Measurements from ENCODE around the gene SLC28A3. TPM values are rescaled to one million over a fixed set of nuclear protein-coding genes. Genes with fewer than 3 reads are reported as not detected.

SLC28A3 gene
- total RNA-seq, 2 donors from 2014 or later, result 0.11 TPM; not detected in 1

DNA sequence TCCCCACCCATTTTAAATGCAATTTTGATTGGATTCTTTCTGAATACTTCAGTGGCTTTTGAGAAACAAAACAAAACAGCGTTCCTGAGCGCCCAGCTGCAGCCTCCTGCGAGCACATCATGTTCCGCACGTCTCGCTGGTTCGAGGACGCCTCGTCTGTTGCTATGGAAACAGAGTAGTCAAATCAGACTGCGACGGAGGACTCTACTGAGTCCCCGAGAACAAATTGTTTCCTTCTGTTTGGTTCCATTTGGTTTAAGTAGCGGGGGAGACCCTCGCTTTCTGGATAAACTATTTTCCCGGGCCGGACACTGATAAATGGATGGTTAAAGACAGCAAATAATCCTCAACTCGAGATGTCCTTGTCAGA is 69.0 kb downstream of the SLC28A3 start:
- H3K36me3 Mint-ChIP-seq (ENCODE audit: low read depth), result no peaks in the 10 kb centered on the region
- 54 to 68% methylated on average over 13 to 17 of the region's 17 CpGs for WGBS, 2 experiments (ENCODE audit: insufficient coverage in 1 of 2, insufficient read length in 1 of 2)
- no peaks in the 10 kb centered on the region for H3K9me3 ChIP-seq (ENCODE audit: control insufficient read depth, low read length)
- TF ChIP-seq, protein P1, sequence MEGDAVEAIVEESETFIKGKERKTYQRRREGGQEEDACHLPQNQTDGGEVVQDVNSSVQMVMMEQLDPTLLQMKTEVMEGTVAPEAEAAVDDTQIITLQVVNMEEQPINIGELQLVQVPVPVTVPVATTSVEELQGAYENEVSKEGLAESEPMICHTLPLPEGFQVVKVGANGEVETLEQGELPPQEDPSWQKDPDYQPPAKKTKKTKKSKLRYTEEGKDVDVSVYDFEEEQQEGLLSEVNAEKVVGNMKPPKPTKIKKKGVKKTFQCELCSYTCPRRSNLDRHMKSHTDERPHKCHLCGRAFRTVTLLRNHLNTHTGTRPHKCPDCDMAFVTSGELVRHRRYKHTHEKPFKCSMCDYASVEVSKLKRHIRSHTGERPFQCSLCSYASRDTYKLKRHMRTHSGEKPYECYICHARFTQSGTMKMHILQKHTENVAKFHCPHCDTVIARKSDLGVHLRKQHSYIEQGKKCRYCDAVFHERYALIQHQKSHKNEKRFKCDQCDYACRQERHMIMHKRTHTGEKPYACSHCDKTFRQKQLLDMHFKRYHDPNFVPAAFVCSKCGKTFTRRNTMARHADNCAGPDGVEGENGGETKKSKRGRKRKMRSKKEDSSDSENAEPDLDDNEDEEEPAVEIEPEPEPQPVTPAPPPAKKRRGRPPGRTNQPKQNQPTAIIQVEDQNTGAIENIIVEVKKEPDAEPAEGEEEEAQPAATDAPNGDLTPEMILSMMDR (conservative IDR thresholded peaks at IDR 0.05), result no peak
- peaks cover 64% of the 10 kb centered on the region for H3K27me3 ChIP-seq (ENCODE audit: control insufficient read depth, insufficient read depth, low read length, poor library complexity, severe bottlenecking)
- no peak overlapping the region for H3K27ac Mint-ChIP-seq
- H3K27me3 Mint-ChIP-seq (ENCODE audit: insufficient read depth), result peaks cover 79% of the 10 kb centered on the region
- H3K36me3 ChIP-seq (ENCODE audit: control insufficient read depth, insufficient read depth, low read length), result no peaks in the 10 kb centered on the region
- H3K4me1 ChIP-seq (ENCODE audit: control insufficient read depth, insufficient read depth, low read length), result no peaks in the 10 kb centered on the region
- H3K4me3 ChIP-seq (ENCODE audit: low read length), result no peak overlapping the region
- peak overlapping the region; percentile 71 for H3K27ac ChIP-seq (ENCODE audit: low read depth, low read length)
- H3K9ac ChIP-seq (ENCODE audit: extremely low read depth, low read length, poor library complexity, severe bottlenecking), result no peak overlapping the region
- H3K4me1 Mint-ChIP-seq, result peaks cover 15% of the 10 kb centered on the region
- peak; percentile 83 for DNase-seq
- H3K4me3 Mint-ChIP-seq, result peak overlapping the region; percentile 43
- no peaks in the 10 kb centered on the region for H3K9me3 Mint-ChIP-seq

DNA sequence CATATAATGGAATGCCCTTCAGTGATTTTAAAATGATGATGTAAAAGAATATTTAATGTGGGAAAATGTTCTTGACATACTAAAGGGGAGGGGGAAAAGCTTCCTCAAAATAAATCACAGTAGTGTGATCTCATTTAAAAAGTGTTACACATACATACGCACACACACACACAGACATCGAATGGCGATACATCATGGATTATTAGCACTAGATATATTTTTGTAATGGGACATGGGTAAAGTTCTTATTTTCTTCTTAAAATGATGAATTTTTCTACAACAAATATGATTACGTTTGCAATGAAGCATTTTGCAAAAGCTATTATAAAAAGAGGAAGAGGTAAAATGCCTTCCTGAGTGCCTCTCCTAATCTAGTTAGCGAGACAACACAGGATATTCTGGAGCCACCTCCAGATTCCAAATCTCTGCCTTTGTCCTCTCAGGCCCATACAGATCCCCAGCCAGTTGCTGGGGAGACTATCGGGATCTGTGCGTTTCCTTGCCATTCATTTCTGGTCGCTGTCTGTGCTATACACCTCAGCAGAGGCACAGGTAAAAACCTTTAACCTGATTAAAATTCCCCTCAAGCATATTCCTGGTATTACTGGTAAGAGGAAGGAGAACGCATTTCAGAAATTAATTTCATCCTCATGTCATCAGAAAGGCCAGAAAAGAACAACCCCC is 69.6 kb downstream of the SLC28A3 start:
- Mint-ChIP-seq H3K9me3 (no peaks in the 10 kb centered on the region), H3K4me3 (peak overlapping the region; percentile 43), H3K4me1 (peaks cover 20% of the 10 kb centered on the region), H3K36me3 (ENCODE audit: low read depth) (no peaks in the 10 kb centered on the region), H3K27me3 (ENCODE audit: insufficient read depth) (peaks cover 84% of the 10 kb centered on the region), H3K27ac (no peak overlapping the region)
- no peaks in the 10 kb centered on the region for H3K4me1 ChIP-seq (ENCODE audit: control insufficient read depth, insufficient read depth, low read length)
- H3K4me3 ChIP-seq (ENCODE audit: low read length), result no peak overlapping the region
- peaks cover 69% of the 10 kb centered on the region for H3K27me3 ChIP-seq (ENCODE audit: control insufficient read depth, insufficient read depth, low read length, poor library complexity, severe bottlenecking)
- H3K36me3 ChIP-seq (ENCODE audit: control insufficient read depth, insufficient read depth, low read length), result no peaks in the 10 kb centered on the region
- 72 to 83% methylated on average over 6 to 8 of the region's 9 CpGs for WGBS, 2 experiments (ENCODE audit: insufficient coverage in 1 of 2, insufficient read length in 1 of 2)
- no peaks in the 10 kb centered on the region for H3K9me3 ChIP-seq (ENCODE audit: control insufficient read depth, low read length)
- no peak overlapping the region for H3K9ac ChIP-seq (ENCODE audit: extremely low read depth, low read length, poor library complexity, severe bottlenecking)
- H3K27ac ChIP-seq (ENCODE audit: low read depth, low read length), result peak overlapping the region; percentile 71
- TF ChIP-seq, protein P1 (conservative IDR thresholded peaks at IDR 0.05), result no peak
- no peak for DNase-seq

DNA sequence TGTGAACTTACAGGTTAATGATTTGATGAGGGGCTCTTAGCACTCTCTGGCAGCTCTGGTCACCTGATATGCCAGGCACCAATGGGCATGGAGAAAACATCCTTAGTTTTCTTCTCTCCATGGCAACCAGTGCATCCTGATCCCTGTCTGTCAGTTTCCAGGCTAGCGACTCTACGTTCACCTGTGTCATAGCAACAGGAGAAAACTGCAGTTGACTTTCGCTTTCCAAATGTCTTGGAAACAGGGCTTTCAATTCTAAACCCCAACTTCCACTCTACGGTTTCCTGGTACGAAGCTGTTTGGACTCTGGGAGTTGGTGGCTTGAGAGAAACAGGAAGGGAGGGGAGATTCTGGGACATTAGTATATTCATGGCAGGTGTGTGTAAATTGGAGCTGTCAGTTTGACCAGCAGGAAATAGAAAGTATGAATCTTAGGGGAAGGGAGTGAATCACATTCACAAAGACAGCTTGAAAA is 74.4 kb downstream of the SLC28A3 start:
- Histone ChIP-seq H3K4me1 (ENCODE audit: control insufficient read depth, insufficient read depth, low read length) (no peaks in the 10 kb centered on the region), H3K9ac (ENCODE audit: extremely low read depth, low read length, poor library complexity, severe bottlenecking) (no peak overlapping the region), H3K27me3 (ENCODE audit: control insufficient read depth, insufficient read depth, low read length, poor library complexity, severe bottlenecking) (peaks cover 67% of the 10 kb centered on the region), H3K36me3 (ENCODE audit: control insufficient read depth, insufficient read depth, low read length) (no peaks in the 10 kb centered on the region), H3K27ac (ENCODE audit: low read depth, low read length) (no peak overlapping the region), H3K4me3 (ENCODE audit: low read length) (no peak overlapping the region), H3K9me3 (ENCODE audit: control insufficient read depth, low read length) (no peaks in the 10 kb centered on the region)
- Mint-ChIP-seq H3K9me3 (no peaks in the 10 kb centered on the region), H3K27me3 (ENCODE audit: insufficient read depth) (peaks cover 76% of the 10 kb centered on the region), H3K36me3 (ENCODE audit: low read depth) (no peaks in the 10 kb centered on the region), H3K4me1 (peaks cover 10% of the 10 kb centered on the region), H3K27ac (no peak overlapping the region), H3K4me3 (no peak overlapping the region)
- TF ChIP-seq, protein P1 (conservative IDR thresholded peaks at IDR 0.05), result no peak
- WGBS, 2 experiments (ENCODE audit: insufficient coverage in 1 of 2, insufficient read length in 1 of 2), result 65 to 71% methylated on average over 4 to 5 of the region's 5 CpGs
- DNase-seq, result peak; percentile 86
